CD4-positive, alpha-beta T cell (primary cell): ENCODE data around the gene BHLHE23. TPM values are rescaled to one million over a fixed set of nuclear protein-coding genes. Genes with fewer than 3 reads are reported as not detected.
A peak's percentile ranks its signal among the peaks of the same experiment; 100 is the strongest.

Experiments used
- ATAC-seq: fragments of 200-7000 bp; cut with Tn5 transposase; one replicate; pipeline ENCODE4 v1.10.0; 2022; ENCODE audit warnings: mild to moderate bottlenecking; ENCODE audit not compliant: poor library complexity
- CTCF ChIA-PET: fragments of 350-600 bp; sonication (Branson Sonifier 250); formaldehyde crosslinking; loops from one replicate; lab custom pipeline; 2021; ENCODE audit warnings: antibody characterized with exemption, inconsistent platforms; lab: Charles Lee
- POLR2A ChIA-PET: fragments of 350-600 bp; sonication (Branson Sonifier 250); formaldehyde crosslinking; loops from one replicate; lab custom pipeline; 2021; ENCODE audit warnings: antibody characterized with exemption, inconsistent platforms; lab: Charles Lee
- DNase-seq, 14 experiments: peaks; one replicate each; pipeline ENCODE4 v3.0.0-alpha.2; 2013 to 2020; ENCODE audit warnings: mixed read lengths in 2 of 14
- H3K27ac ChIP-seq, 2 donors: one replicate each; pipeline versions ENCODE4 v1.5.1 to v1.7.0; 2013; ENCODE audit warnings: low read length in 2 of 2, low read depth in 1 of 2, mild to moderate bottlenecking in 1 of 2
- H3K27me3 ChIP-seq, 2 experiments: 1 replicate in 1 of 2; 2 replicates in 1 of 2; pipeline versions ENCODE4 v1.6.1 to v1.7.0; 2013; ENCODE audit warnings: low read length in 2 of 2, control low read depth in 1 of 2, mild to moderate bottlenecking in 1 of 2, moderate library complexity in 1 of 2; ENCODE audit not compliant: insufficient read depth in 2 of 2, control insufficient read depth in 1 of 2
- H3K36me3 ChIP-seq: one replicate; pipeline ENCODE4 v1.6.1; 2013; ENCODE audit warnings: low read length, control low read depth; ENCODE audit not compliant: insufficient read depth
- H3K4me1 ChIP-seq: one replicate; pipeline ENCODE4 v1.6.1; 2013; ENCODE audit warnings: low read length, control low read depth; ENCODE audit not compliant: insufficient read depth
- H3K4me3 ChIP-seq: one replicate; pipeline ENCODE4 v1.5.1; 2013; ENCODE audit warnings: mild to moderate bottlenecking, low read length, moderate library complexity
- H3K9me3 ChIP-seq, 2 experiments: 1 replicate in 1 of 2; 2 replicates in 1 of 2; pipeline versions ENCODE4 v1.6.1 to v1.7.0; 2013; ENCODE audit warnings: low read length in 2 of 2, mild to moderate bottlenecking in 2 of 2, control low read depth in 1 of 2, moderate library complexity in 1 of 2; ENCODE audit not compliant: control insufficient read depth in 1 of 2, insufficient read depth in 1 of 2
- H3K27ac Mint-ChIP-seq: one replicate; pipeline ENCODE4 v1.8.0; 2020; ENCODE audit warnings: mixed read lengths
- H3K27me3 Mint-ChIP-seq: one replicate; pipeline ENCODE4 v1.8.0; 2021; ENCODE audit warnings: mixed read lengths
- H3K36me3 Mint-ChIP-seq: one replicate; pipeline ENCODE4 v1.8.0; 2021; ENCODE audit warnings: low read depth, mixed read lengths
- H3K4me1 Mint-ChIP-seq: one replicate; pipeline ENCODE4 v1.8.0; 2021; ENCODE audit warnings: low read depth, mixed read lengths
- H3K4me3 Mint-ChIP-seq: one replicate; pipeline ENCODE4 v1.8.0; 2020; ENCODE audit warnings: mild to moderate bottlenecking, mixed read lengths
- H3K9me3 Mint-ChIP-seq: one replicate; pipeline ENCODE4 v1.8.0; 2020; ENCODE audit warnings: mixed read lengths
- intact Hi-C, 2 experiments: fragments of 100-400 bp; cut with DNase I in 1 of 2; cut with micrococcal nuclease in 1 of 2; formaldehyde crosslinking; loops; one replicate each; pipeline versions ENCODE4 v1.15.1 to v1.9.0; 2023 to 2025; cut with DNase I, micrococcal nuclease
- total RNA-seq, 174 experiments: library from RNA in 2 of 174; stranded (reverse) in 2 of 174; gene quantifications; one replicate each; pipeline ENCODE4 v1.2.3 and lab custom pipeline; 2021 to 2026
- TF ChIP-seq, protein P1 (sequence below): fragments of 200-600 bp; IDR thresholded peaks from one replicate; pipeline ENCODE4 v1.8.0; 2022; ENCODE audit warnings: antibody characterized with exemption, mild to moderate bottlenecking

Gene BHLHE23
- total RNA-seq, 2 experiments from 2014 or later, result not detected

DNA sequence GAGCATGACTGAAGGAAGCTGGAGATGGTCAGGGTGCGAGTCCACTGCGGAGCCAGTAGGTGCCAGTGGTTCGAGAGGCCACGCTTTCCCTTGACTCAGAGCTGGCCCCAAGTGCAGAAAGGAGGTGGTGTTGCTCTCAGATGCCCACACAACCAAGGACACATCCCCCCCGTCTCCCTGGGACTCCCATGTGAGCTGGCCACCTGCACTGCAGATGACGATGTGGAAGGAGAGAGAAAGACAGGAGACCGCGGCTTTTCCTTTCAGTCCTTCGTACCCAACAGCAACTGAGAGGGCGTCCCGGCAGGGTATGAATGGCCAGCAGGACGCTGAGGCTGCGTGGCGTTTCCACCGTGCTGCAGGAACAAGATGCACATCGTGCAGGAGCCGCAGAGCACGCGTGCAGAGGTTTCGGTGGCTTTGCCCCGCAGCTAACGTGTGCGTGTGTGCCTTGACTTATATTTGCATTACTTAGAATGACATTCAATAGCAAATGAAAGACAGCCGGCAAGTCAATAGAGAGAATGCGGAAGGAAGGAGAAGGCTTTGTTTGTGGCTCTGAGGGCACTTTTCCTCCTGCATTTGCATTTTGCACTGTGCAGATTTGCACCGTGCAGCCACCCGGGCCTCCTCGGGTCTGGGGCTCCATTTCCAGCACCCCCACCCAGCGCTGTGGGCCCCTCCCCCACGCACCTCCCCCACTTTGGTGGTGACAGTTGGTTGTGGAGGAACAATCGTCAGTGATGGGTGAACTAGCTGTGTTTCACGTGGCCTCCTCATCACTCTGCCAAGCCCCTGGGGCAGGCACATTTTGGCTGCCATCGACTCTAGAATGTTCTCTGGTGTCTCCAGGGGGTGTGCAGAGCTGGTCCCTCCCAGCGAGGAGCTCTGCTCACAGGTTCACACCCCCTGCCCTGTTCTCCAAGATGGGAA lies 26.4 kb upstream of the BHLHE23 start:
- ChIA-PET POLR2A (no interaction called here), CTCF (interaction anchor here (0.5 kb wide), 1 partner anchor 38 kb away, joined by 4 read pairs; no protein-coding TSS in a partner anchor)
- intact Hi-C loops, result no loop called here
- Histone ChIP-seq H3K27me3 (peaks cover 0 to 7% of the 10 kb centered on the region in 2 experiments), H3K9me3 (no peaks in the 10 kb centered on the region), H3K27ac (no peak overlapping the region), H3K4me1 (peaks cover 16% of the 10 kb centered on the region), H3K36me3 (no peaks in the 10 kb centered on the region), H3K4me3 (peak overlapping the region; percentile 34)
- Mint-ChIP-seq H3K27ac (no peak overlapping the region), H3K27me3 (peaks cover 38% of the 10 kb centered on the region), H3K36me3 (no peaks in the 10 kb centered on the region), H3K4me1 (peaks cover 11% of the 10 kb centered on the region), H3K9me3 (no peaks in the 10 kb centered on the region), H3K4me3 (peak overlapping the region; percentile 82)
- peak; percentile 59 for ATAC-seq
- TF ChIP-seq, protein P1, sequence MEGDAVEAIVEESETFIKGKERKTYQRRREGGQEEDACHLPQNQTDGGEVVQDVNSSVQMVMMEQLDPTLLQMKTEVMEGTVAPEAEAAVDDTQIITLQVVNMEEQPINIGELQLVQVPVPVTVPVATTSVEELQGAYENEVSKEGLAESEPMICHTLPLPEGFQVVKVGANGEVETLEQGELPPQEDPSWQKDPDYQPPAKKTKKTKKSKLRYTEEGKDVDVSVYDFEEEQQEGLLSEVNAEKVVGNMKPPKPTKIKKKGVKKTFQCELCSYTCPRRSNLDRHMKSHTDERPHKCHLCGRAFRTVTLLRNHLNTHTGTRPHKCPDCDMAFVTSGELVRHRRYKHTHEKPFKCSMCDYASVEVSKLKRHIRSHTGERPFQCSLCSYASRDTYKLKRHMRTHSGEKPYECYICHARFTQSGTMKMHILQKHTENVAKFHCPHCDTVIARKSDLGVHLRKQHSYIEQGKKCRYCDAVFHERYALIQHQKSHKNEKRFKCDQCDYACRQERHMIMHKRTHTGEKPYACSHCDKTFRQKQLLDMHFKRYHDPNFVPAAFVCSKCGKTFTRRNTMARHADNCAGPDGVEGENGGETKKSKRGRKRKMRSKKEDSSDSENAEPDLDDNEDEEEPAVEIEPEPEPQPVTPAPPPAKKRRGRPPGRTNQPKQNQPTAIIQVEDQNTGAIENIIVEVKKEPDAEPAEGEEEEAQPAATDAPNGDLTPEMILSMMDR, result no peak
- peak in 2 of 14 experiments; percentile 32 to 34 for DNase-seq

DNA sequence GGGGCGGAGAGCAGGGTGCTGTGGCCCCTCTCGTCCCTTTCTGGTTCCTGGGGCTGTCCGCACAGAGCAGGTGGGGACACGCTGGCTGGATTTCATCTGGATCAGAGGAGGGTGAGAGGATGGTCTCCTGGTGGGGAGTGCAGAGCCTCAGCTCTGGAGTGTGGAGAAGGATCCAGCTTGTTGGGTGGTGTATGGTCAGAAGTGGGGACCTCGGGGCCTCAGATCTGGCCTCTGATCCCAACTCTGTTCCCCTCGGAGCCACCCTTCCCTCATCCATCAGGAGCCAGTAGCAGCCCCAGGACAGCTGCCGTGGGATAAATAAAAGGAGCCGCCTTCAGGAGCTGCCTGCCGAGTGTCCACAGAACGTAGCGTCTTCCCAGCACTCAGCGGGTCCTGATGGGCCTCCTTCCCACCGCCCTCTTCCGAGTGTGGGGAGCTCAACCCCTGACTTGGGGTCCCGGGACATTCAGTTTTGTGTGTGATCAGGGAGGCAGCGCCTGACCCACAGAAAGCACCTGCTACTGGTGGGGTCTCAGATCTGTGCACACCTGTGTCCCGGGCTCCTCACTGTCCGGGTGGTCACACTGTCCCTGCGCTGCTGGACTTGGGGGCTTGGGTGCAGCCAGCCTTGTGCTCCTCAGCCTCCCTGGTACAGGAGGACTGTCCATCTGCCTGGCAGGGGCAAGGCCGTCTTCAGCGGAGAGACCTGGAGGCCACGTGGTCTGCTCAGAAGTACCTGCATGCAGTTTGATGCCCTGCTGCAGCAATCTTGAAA lies 25.4 kb upstream of the BHLHE23 start:
- no peak for DNase-seq
- H3K4me1 ChIP-seq, result peaks cover 16% of the 10 kb centered on the region
- no peak overlapping the region for H3K27ac ChIP-seq
- Mint-ChIP-seq H3K36me3 (no peaks in the 10 kb centered on the region), H3K4me3 (no peak overlapping the region), H3K27ac (no peak overlapping the region), H3K4me1 (peaks cover 18% of the 10 kb centered on the region), H3K27me3 (peaks cover 38% of the 10 kb centered on the region), H3K9me3 (no peaks in the 10 kb centered on the region)
- peaks cover 0 to 14% of the 10 kb centered on the region in 2 experiments for H3K27me3 ChIP-seq
- H3K4me3 ChIP-seq, result no peak overlapping the region
- POLR2A ChIA-PET, result no interaction called here
- no peaks in the 10 kb centered on the region for H3K9me3 ChIP-seq
- TF ChIP-seq, protein P1, result no peak
- intact Hi-C loops, result no loop called here
- H3K36me3 ChIP-seq, result no peaks in the 10 kb centered on the region
- CTCF ChIA-PET, result interaction anchor here (0.5 kb wide), 1 partner anchor 39 kb away, joined by 4 read pairs; no protein-coding TSS in a partner anchor
- no peak for ATAC-seq

DNA sequence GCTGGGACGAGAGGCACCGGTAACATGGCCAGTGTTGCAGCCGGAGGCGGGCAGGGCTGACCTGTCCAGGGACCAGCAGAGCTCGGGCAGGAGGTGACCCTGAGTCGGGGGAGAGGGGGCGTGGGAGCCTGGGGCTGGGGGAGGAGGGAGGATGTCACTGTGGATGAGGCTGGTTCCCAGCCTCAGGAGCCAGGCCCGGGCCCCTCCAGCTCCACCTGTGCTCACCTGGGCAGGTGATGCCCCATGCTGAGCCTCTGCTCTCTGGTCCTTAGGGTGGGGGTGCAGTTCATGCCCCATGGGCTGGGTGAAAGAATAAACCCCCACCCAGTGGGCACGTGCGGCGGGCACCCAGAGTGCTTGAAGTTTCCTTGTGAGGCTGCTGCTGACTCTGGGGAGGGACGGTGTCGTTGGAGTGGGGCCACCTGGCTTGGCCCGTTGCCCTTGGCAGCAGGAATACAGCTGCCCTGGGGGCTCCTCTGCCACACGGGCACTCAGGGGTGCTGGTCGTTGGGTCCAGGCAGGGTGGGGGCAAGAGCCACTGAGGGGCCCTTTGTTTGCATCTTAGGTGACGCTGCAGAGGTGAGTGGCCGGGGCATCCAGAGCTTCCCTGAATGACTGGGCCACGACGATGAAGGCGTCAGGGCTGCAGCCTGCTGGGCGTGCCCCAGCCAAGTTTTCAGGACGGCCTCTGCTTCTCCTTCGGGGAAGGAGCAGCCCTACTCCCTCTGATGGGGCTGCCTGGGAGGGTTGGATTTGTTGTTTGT lies 24.7 kb upstream of the BHLHE23 start:
- TF ChIP-seq, protein P1, result no peak
- ChIA-PET POLR2A (no interaction called here), CTCF (no interaction called here)
- no peak overlapping the region for H3K4me3 ChIP-seq
- ATAC-seq, result no peak
- no peaks in the 10 kb centered on the region for H3K36me3 Mint-ChIP-seq
- no peaks in the 10 kb centered on the region for H3K9me3 ChIP-seq
- DNase-seq, result no peak
- H3K9me3 Mint-ChIP-seq, result no peaks in the 10 kb centered on the region
- H3K27ac Mint-ChIP-seq, result no peak overlapping the region
- H3K4me3 Mint-ChIP-seq, result no peak overlapping the region
- no peaks in the 10 kb centered on the region for H3K36me3 ChIP-seq
- H3K27me3 ChIP-seq, result peaks cover 0 to 13% of the 10 kb centered on the region in 2 experiments
- H3K4me1 Mint-ChIP-seq, result peaks cover 18% of the 10 kb centered on the region
- peaks cover 16% of the 10 kb centered on the region for H3K4me1 ChIP-seq
- intact Hi-C loops, result no loop called here
- H3K27ac ChIP-seq, result no peak overlapping the region
- peaks cover 38% of the 10 kb centered on the region for H3K27me3 Mint-ChIP-seq
